NB4 (cell line): ENCODE measurements around the gene ARL13A.

Source experiments
- CTCF ChIP-seq: IDR thresholded peaks from one replicate; pipeline ENCODE4 v1.5.1; 2012; ENCODE audit warnings: low read depth, low read length
- MAX ChIP-seq: IDR thresholded peaks from 2 replicates; pipeline ENCODE4 v1.6.1; 2011; ENCODE audit warnings: low read depth, low read length
- MYC ChIP-seq: IDR thresholded peaks from 2 replicates; pipeline ENCODE4 v1.6.1; 2011; ENCODE audit warnings: low read depth, low read length
- POLR2A ChIP-seq: IDR thresholded peaks from 2 replicates; pipeline ENCODE4 v1.6.1; 2011; ENCODE audit warnings: mild to moderate bottlenecking; ENCODE audit not compliant: insufficient read length; ENCODE audit errors: extremely low read depth

GRCh38 chrX:101028562-101028961 lies 59.1 kb downstream of the ARL13A start:
- TF ChIP-seq CTCF: no peak
- TF ChIP-seq POLR2A: no peak
- TF ChIP-seq MYC: no peak
- no peak for TF ChIP-seq MAX
